Hepatocyte (in vitro differentiated cells): Measurements from ENCODE around the gene UTP11.

Experiments used
- CTCF ChIP-seq: fragments of 200-600 bp; sonication (generic); IDR thresholded peaks from 2 replicates; pipeline ENCODE4 v1.5.1; 2016; ENCODE audit warnings: antibody characterized with exemption, mild to moderate bottlenecking; ENCODE audit not compliant: poor library complexity
- EZH2 ChIP-seq: fragments of 200-600 bp; sonication (generic); IDR thresholded peaks from 2 replicates; pipeline ENCODE4 v1.6.1; 2016; ENCODE audit warnings: antibody characterized with exemption, mild to moderate bottlenecking, borderline replicate concordance
- EZH2phosphoT487 ChIP-seq: fragments of 200-600 bp; sonication (generic); IDR thresholded peaks from one replicate; pipeline ENCODE4 v1.6.1; 2018; ENCODE audit warnings: antibody characterized with exemption, mild to moderate bottlenecking, low read depth, moderate library complexity; ENCODE audit not compliant: unreplicated experiment, severe bottlenecking

DNA sequence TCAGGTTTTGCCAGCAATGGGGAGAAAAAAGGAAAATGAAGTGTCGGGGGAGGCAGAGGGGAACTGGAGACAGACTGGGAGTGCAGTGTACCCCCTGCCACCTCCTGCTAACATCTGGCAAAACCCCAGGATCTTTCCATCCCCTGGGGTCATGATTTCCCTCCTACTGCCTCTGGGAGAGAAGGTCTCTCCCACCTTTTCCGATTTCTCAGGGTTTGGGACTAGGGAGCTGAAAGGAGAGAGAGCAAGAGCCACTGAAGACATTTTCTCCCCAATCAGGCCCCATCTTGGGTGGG, 12.4 kb upstream of the UTP11 start:
- TF ChIP-seq CTCF, result no peak
- TF ChIP-seq EZH2phosphoT487, result no peak
- TF ChIP-seq EZH2, result no peak
